Panc1 (cell line): Measurements from ENCODE around the gene COMMD1. TPM values are rescaled to one million over a fixed set of nuclear protein-coding genes. Genes with fewer than 3 reads are reported as not detected.

Experiments used
- ATAC-seq: fragments of 200-7000 bp; cut with Tn5 transposase; 2 replicates; pipeline ENCODE4 v1.9.1; 2020; ENCODE audit warnings: mild to moderate bottlenecking, moderate library complexity
- BruUV-seq: library from RNA; stranded (reverse); fragments of 400-500 nt; replicated peaks from 2 replicates; lab custom pipeline; 2021; lab: Mats Ljungman, UMichigan
- CTCF ChIA-PET: fragments of 300-600 bp; sonication (Branson Sonifier 250); formaldehyde crosslinking; loops from one replicate; lab custom pipeline; 2022; ENCODE audit warnings: antibody characterized with exemption; lab: Charles Lee
- POLR2A ChIA-PET: fragments of 300-600 bp; sonication (Branson Sonifier 250); formaldehyde crosslinking; loops from one replicate; lab custom pipeline; 2022; ENCODE audit warnings: antibody characterized with exemption; lab: Charles Lee
- DNase-seq: peaks from one replicate; pipeline ENCODE4 v3.0.0-alpha.2; 2010; ENCODE audit warnings: low read depth, low spot score
- H3K27ac ChIP-seq: 2 replicates; pipeline ENCODE4 v1.5.1; 2011; ENCODE audit warnings: mild to moderate bottlenecking, low read length, inconsistent platforms
- H3K27me3 ChIP-seq: fragments of 200-500 bp; sonication (Bioruptor generic); 2 replicates; pipeline ENCODE4 v1.6.0; 2014; ENCODE audit warnings: low read length, inconsistent platforms; ENCODE audit not compliant: control insufficient read depth, insufficient read depth
- H3K36me3 ChIP-seq: fragments of 200-500 bp; sonication (Bioruptor generic); 2 replicates; pipeline ENCODE4 v1.5.1; 2014; ENCODE audit warnings: inconsistent platforms, mild to moderate bottlenecking, low read length, moderate library complexity; ENCODE audit not compliant: control insufficient read depth, insufficient read depth
- H3K4me1 ChIP-seq: 2 replicates; pipeline ENCODE4 v1.5.1; 2011; ENCODE audit warnings: inconsistent platforms, mild to moderate bottlenecking, low read length, moderate library complexity; ENCODE audit not compliant: control insufficient read depth, insufficient read depth
- H3K4me3 ChIP-seq, 2 experiments: 2 replicates each; pipeline ENCODE4 v1.5.1; 2011 to 2012; ENCODE audit warnings: low read depth in 2 of 2, low read length in 2 of 2, mild to moderate bottlenecking in 2 of 2, inconsistent platforms in 1 of 2, moderate library complexity in 1 of 2
- H3K9me3 ChIP-seq: fragments of 200-500 bp; sonication (Bioruptor generic); 2 replicates; pipeline ENCODE4 v1.5.1; 2014; ENCODE audit warnings: low read depth, mild to moderate bottlenecking, inconsistent platforms, low read length, moderate library complexity; ENCODE audit not compliant: control insufficient read depth, insufficient read depth
- POLR2AphosphoS5 ChIP-seq: IDR thresholded peaks from 2 replicates; pipeline ENCODE4 v1.6.1; 2012; ENCODE audit warnings: mild to moderate bottlenecking, low read depth, low read length, moderate library complexity
- SIN3A ChIP-seq: IDR thresholded peaks from 2 replicates; pipeline ENCODE4 v1.6.1; 2012; ENCODE audit warnings: low read depth, mild to moderate bottlenecking, low read length, moderate library complexity, borderline replicate concordance; ENCODE audit not compliant: insufficient read depth
- TCF7L2 ChIP-seq: IDR thresholded peaks from 2 replicates; pipeline ENCODE4 v1.6.1; 2011; ENCODE audit warnings: mild to moderate bottlenecking, low read depth, low read length, inconsistent platforms
- in situ Hi-C: cut with HindIII; loops from 2 replicates; pipeline ENCODE4 v1.10.0; 2016; ENCODE audit warnings: low sequenced_read_pairs, low pct_unique_long_range_greater_than_20kb
- intact Hi-C: fragments of 100-400 bp; cut with micrococcal nuclease; formaldehyde crosslinking; loops from one replicate; pipeline ENCODE4 v1.10.0; 2022; ENCODE audit not compliant: unreplicated experiment
- total RNA-seq: library from RNA; stranded (reverse); gene quantifications from one replicate; pipeline ENCODE4 v1.2.1, GENCODE V29; 2021; ENCODE audit not compliant: unreplicated experiment
- TF ChIP-seq, protein P1 (sequence below): fragments of 450-650 bp; IDR thresholded peaks from 2 replicates; pipeline ENCODE4 v1.5.1; 2017; ENCODE audit warnings: mild to moderate bottlenecking
- TF ChIP-seq, protein P2 (sequence below), 2 experiments: IDR thresholded peaks; 2 replicates each; pipeline ENCODE4 v1.6.1; 2011 to 2012; ENCODE audit warnings: low read depth in 2 of 2, control low read depth in 1 of 2, low read length in 1 of 2, mild to moderate bottlenecking in 1 of 2, moderate library complexity in 1 of 2; ENCODE audit not compliant: insufficient read depth in 1 of 2

Gene COMMD1
- total RNA-seq, 1 experiment from 2014 or later = 40.3 TPM

DNA sequence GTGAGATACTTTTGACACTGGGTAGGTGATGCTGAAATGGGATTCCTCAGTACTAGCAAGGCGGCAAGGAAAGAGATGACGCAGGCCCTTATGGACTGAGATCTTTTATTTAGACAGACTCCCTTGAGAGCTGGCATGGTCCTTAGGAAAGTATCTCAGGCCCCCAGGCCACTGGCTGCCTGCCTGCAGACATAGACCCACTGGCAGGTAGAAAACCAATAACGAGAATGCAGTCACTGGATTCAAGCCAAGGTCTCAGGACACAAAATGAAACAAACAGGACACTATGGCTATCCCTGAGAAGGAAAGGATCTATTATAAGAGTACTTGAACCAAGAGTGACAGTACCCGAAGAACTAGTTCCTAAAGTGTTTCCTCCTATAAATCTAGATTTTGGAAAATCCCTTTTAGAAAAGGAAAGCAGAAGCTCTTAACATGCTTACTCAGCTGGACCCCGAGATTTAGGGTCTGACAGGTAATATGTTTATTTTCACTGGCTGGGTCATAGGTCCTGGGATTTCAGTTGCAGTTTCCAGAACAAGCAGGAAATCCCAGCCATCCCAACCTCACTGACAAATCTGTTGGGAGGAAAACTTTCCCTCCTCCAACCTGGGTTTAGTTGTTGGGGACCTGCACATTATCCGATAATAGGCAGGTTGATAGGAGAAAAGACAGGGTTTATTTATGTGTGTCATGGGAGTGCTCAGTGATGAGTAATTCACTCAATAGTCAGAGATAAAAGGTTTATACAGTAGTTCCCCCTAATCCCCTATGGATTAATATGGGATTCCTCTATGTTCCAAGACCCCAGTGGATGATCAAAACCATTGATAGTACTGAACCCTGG is 44.5 kb downstream of the COMMD1 start:
- Histone ChIP-seq H3K4me1 (peaks cover 24% of the 10 kb centered on the region), H3K36me3 (no peaks in the 10 kb centered on the region), H3K4me3 (no peak overlapping the region), H3K27me3 (no peaks in the 10 kb centered on the region), H3K9me3 (no peaks in the 10 kb centered on the region), H3K27ac (no peak overlapping the region; the same call in 1 of the 2 replicates)
- DNase-seq = no peak
- ATAC-seq = no peak
- in situ Hi-C loops = no loop called here
- ChIA-PET POLR2A (no interaction called here), CTCF (no interaction called here)
- intact Hi-C loops = no loop called here
- no TSS peak for BruUV-seq
- TF ChIP-seq TCF7L2 = no peak
- TF ChIP-seq POLR2AphosphoS5 = no peak
- no peak for TF ChIP-seq SIN3A

DNA sequence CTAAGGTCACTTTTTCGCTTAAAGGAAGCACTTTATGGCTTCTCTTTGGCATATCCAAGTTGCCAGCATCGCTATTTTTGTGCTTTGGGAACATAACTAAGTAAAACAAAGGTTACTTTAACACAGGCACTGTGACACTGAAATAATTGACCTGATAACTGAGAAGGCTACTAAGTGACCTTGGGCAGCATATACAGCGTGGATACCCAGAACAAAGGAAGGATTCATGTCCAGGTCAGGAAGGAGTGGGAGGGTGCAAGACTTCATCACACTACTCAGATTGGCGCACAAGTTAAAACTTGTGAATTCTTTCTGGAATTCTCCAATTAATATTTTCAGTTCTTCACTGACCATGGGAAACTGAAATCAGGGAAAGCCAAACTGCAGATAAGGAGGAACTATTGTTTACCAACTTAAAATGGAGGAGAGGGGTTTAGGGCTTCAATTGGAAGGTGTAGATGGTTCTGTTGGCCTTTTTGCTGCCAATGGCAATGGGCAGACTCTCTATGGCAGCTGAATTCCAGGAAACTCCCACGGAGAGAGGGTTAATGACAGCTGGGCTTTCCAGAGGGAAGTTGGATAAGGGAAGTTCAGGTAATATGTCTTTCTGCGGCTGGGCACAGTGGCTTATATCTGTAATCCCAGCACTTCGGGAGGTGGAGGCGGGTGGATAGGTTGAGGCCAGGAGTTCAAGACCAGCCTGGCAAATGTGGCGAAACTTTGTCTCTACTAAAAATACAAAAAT is 45.3 kb downstream of the COMMD1 start:
- H3K4me3 ChIP-seq = no peak overlapping the region
- in situ Hi-C loops (no loop called here), intact Hi-C loops (no loop called here)
- BruUV-seq = no TSS peak
- ChIA-PET POLR2A (no interaction called here), CTCF (interaction anchor here (0.7 kb wide), 1 partner anchor 45 kb away, joined by 7 read pairs; the partner anchor contains the start of gene COMMD1)
- H3K27ac ChIP-seq = no peak overlapping the region
- H3K9me3 ChIP-seq = no peaks in the 10 kb centered on the region
- ATAC-seq = no peak; the same call in 1 of the 2 replicates
- no peaks in the 10 kb centered on the region for H3K27me3 ChIP-seq
- H3K36me3 ChIP-seq = no peaks in the 10 kb centered on the region
- H3K4me1 ChIP-seq = peaks cover 20% of the 10 kb centered on the region
- no peak for DNase-seq
- TF ChIP-seq, protein P1, sequence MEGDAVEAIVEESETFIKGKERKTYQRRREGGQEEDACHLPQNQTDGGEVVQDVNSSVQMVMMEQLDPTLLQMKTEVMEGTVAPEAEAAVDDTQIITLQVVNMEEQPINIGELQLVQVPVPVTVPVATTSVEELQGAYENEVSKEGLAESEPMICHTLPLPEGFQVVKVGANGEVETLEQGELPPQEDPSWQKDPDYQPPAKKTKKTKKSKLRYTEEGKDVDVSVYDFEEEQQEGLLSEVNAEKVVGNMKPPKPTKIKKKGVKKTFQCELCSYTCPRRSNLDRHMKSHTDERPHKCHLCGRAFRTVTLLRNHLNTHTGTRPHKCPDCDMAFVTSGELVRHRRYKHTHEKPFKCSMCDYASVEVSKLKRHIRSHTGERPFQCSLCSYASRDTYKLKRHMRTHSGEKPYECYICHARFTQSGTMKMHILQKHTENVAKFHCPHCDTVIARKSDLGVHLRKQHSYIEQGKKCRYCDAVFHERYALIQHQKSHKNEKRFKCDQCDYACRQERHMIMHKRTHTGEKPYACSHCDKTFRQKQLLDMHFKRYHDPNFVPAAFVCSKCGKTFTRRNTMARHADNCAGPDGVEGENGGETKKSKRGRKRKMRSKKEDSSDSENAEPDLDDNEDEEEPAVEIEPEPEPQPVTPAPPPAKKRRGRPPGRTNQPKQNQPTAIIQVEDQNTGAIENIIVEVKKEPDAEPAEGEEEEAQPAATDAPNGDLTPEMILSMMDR = no peak
- TF ChIP-seq TCF7L2 = no peak
- TF ChIP-seq, protein P2, sequence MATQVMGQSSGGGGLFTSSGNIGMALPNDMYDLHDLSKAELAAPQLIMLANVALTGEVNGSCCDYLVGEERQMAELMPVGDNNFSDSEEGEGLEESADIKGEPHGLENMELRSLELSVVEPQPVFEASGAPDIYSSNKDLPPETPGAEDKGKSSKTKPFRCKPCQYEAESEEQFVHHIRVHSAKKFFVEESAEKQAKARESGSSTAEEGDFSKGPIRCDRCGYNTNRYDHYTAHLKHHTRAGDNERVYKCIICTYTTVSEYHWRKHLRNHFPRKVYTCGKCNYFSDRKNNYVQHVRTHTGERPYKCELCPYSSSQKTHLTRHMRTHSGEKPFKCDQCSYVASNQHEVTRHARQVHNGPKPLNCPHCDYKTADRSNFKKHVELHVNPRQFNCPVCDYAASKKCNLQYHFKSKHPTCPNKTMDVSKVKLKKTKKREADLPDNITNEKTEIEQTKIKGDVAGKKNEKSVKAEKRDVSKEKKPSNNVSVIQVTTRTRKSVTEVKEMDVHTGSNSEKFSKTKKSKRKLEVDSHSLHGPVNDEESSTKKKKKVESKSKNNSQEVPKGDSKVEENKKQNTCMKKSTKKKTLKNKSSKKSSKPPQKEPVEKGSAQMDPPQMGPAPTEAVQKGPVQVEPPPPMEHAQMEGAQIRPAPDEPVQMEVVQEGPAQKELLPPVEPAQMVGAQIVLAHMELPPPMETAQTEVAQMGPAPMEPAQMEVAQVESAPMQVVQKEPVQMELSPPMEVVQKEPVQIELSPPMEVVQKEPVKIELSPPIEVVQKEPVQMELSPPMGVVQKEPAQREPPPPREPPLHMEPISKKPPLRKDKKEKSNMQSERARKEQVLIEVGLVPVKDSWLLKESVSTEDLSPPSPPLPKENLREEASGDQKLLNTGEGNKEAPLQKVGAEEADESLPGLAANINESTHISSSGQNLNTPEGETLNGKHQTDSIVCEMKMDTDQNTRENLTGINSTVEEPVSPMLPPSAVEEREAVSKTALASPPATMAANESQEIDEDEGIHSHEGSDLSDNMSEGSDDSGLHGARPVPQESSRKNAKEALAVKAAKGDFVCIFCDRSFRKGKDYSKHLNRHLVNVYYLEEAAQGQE (IDR thresholded peaks at IDR 0.05; ENCODE audit: insufficient read depth in 1 of 2, low read depth in 2 of 2, low read length in 1 of 2) = no peak
- TF ChIP-seq SIN3A = no peak
- no peak for TF ChIP-seq POLR2AphosphoS5
